NCI-H146 (cell line): ENCODE data around the gene KCNJ13.

Experiments
- DNase-seq: peaks from one replicate; lab custom pipeline; 2025; lab: John Stamatoyannopoulos, UW

Gene KCNJ13

DNA sequence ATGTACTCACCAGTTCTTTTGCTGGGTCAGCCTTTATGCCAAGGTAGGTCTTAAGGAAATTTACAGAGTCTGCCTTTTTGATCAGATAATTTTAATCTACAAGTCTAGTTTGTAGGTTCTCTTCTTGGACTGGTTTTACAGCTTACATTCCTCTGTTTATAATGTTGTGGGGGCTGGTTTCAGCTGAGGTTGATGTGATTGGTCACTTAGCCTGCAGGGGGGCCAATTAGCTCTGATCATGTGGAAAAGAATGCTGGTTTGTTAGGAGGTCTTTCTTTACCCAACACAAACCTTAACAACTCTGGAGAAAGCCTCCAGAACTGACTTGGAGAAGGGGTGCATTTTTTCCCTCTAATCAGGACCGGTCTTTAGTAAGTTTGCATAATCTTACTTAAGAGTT lies at the start of gene KCNJ13:
KCNJ13 (minus strand) TSS at position 131 of the 400 bp plus-strand sequence. CDS start 5,203 bp downstream, outside the sequence.
- no peak for DNase-seq

DNA sequence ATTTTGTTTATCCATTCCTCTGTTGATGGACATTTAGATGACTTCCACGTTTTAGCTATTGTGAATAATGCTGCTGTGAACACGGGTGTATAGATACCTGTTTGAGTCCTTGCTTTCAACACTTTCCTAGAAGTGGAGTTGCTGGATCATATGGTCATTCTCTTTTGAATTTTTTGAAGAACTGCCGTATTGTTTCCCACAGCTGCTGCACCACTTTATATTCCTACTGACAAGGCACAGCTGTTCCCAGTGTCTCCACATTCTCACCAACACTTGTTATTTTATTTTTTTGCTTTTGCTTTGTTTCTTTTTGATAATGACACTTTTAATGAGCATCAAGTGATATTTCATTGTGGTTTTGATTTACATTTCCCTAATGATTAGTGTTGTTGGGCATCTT lies 41.4 kb upstream of the KCNJ13 start:
- DNase-seq = no peak

- DNase-seq = no peak
These were observed 40.3 kb upstream of the KCNJ13 start for GRCh38 chr2:232816657-232817056.

GRCh38 chr2:232815569-232815968 lies 39.2 kb upstream of the KCNJ13 start:
- no peak for DNase-seq

- DNase-seq = no peak
These were observed 34.1 kb upstream of the KCNJ13 start for GRCh38 chr2:232810444-232810843.

DNA sequence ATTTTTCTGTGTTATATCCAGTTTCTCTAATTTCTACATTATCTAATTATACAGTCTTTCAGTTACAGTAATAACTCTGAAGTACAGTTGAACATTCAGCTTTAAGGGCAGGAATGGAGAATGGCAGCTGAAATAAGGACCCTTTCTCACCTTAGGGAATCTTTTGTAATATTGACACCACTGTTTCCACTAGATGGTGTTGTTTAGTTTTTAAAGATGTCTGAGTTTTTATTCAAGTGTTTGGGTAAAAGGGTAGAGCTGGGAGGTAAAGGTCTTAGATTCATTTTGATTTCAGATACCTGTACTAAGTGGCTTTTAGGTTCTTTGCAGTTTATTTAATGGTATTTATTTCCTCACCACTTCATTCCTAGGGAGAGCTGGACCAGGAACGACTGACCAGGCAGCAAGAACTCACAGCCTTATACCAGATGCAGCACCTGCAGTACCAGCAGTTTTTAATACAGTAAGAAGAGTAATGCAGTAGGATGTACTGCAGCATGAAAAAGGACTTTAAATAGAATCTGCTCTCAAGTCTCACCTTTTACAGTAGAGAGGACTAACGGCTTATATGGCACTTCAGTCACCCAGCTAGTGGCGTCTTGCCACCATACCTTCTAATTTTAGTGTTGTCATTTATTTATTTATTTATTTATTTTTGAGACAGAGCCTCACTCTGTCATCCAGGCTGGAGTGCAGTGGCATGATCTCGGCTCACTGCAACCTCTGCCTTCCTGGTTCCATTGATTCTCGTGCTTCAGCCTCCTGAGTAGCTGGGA lies 33.2 kb upstream of the KCNJ13 start:
- DNase-seq = no peak

DNA sequence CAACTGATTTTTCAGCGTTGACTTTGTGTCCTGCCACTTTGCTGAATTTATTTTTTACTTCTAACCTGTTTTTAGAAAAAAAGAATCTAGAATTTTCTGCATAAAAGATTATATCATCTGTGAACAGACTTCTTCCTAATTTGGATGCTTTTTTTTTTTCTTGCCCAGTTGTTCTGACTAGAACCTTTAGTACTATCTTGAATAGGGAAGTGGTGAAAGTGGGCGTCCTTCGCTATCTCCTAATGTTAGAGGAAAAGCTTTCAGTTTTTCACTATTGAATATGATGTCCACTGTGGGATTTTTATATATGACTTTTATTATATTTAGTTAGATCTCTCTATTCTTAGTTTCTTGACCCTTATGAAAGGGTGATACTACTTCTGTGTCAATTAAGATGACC lies 25.7 kb upstream of the KCNJ13 start:
- DNase-seq = no peak

GRCh38 chr2:232800166-232800565 lies 23.8 kb upstream of the KCNJ13 start:
- no peak for DNase-seq

GRCh38 chr2:232798187-232798586 lies 21.8 kb upstream of the KCNJ13 start:
- DNase-seq = no peak

- DNase-seq = no peak
These were observed 19.6 kb upstream of the KCNJ13 start for GRCh38 chr2:232795920-232796319.

DNA sequence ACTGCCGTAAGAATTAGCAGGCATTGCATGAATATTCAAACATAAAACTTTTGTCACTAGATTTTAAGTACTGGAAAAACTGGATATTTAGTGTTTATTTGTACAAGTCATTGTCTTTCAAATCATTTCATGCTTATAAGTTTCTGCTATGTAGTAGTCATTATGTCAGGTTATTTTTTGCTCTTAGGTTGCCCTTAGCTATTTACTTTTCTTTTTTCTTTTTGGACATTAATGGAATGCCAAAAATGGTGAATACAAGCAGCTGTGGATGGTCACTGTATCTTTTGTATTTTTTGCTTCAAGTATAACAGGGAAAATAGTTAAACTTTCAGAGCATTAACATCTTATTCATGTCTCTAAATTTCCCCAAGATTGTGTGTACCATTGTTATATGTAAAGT lies 18.6 kb upstream of the KCNJ13 start:
- DNase-seq = no peak

GRCh38 chr2:232793271-232793670 lies 16.9 kb upstream of the KCNJ13 start:
- no peak for DNase-seq

DNA sequence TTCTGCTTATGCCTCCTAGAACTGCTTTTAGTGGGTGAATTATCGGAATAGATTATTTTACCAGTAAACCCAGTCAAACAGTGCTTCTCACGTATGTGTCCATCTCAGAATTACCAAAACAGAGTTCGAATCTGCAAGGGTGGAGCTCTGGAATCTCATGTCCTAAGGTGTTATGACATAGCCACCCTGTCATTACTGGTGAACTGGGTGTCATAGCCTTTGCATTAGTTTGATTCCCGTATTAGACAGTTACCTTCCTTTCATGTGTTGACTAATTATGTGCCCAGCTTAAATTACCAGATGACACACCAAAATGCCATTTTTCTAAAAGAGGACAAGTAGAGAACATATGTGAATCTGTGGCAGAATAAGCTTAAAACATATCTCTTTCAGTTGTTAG lies 15.2 kb upstream of the KCNJ13 start:
- DNase-seq = no peak

DNA sequence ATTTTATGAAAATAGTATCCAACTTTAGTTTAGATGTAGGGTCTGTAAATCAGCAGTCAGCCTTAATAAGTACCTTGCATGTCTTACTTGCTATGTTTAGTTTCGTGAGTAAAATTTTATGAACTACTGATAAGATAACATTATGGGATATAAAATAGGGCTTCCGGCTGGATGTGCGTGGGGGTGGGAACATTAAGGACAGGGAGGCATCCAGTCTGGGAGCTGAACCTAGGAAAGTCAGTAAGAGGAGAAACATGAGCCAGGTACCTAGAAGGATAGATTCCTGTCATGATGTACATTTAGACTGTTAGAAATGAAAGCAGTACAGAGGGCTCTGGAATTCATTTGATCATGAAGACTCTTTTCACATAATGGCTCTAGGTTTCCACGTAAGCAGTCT lies 12.7 kb upstream of the KCNJ13 start:
- no peak for DNase-seq

GRCh38 chr2:232787806-232788205 lies 11.4 kb upstream of the KCNJ13 start:
- DNase-seq = no peak

- DNase-seq = no peak
These were observed 6.9 kb upstream of the KCNJ13 start for GRCh38 chr2:232783278-232783677.

GRCh38 chr2:232781765-232782164 lies 5.4 kb upstream of the KCNJ13 start:
- no peak for DNase-seq

- DNase-seq = no peak
These were observed 3.6 kb upstream of the KCNJ13 start for GRCh38 chr2:232779934-232780333.

DNA sequence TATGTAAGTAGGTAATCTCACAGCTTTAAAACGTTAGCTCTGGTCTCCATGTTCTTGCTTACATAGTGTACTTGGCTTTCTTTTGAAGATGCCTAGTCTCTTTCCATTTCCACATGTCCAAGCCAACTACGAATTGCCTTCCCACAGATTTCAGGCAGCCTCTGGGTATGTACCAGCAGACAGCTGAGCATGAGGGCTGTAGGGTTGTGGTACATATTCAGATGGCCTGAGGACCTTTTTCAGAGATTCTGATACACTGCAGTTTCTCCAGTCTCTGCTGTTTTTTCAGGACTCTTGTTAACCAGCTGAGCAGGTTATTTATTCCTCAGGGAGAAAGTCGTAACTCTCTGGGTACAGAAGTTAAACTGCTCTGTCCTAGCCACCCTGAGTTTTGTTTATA lies 3.1 kb upstream of the KCNJ13 start:
- no peak for DNase-seq

DNA sequence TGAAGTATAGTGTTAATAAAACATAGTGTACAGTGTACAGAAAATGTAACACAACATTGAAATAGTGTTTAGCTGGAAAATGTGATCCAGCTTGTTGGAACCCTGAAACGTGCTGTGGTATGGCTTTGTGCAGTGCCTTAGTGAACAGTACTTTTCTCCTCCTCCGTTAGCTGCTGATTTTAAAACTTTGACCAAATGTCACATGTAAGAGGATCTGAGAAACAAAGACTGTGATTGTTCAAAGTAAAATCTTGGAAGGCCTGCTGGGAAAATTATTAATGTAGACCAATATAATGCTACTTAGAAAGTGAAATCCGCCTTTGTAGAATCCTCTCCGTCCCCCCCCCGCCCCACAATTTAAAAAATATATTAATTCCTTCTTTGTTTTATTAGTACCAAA lies 911 bp upstream of the KCNJ13 start:
- DNase-seq = no peak

DNA sequence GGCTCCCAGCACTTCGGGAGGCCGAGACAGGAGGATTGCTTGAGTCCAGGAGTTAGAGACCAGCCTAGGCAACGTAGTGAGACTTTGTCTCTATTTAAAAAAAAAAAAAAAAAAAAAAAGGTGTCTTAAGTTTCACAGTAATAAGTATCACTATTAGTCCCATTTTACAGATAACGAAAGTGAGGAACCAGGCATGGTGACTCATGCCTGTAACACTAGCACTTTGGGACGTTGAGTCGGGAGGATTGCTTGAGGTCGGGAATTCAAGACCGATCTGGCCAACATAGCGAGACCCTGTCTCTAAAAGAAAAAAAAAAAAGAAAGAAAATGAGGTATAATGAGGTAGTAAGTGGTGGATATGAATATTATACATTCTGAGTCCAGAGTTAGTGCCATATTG lies 2.5 kb downstream of the KCNJ13 start:
- DNase-seq = no peak

DNA sequence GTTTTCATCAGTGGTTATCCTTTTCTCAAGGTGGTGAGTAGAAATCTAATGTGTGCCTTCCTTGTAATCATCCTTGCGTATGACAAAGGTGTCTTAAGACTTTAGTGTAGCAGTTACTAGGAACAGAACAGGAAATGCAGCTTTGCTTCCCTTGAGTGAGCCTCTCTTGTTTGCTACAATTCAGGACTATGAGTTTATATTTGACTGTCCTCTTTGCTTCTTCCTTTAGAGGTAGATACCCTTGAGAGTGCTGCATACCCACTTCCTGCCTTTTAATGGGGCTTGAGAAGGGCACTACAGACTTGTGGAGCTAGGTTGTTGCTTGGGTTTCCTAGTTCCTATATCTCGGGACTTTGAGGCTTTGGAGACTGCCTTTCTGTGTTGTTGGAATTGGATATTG lies 3.8 kb downstream of the KCNJ13 start:
- no peak for DNase-seq

DNA sequence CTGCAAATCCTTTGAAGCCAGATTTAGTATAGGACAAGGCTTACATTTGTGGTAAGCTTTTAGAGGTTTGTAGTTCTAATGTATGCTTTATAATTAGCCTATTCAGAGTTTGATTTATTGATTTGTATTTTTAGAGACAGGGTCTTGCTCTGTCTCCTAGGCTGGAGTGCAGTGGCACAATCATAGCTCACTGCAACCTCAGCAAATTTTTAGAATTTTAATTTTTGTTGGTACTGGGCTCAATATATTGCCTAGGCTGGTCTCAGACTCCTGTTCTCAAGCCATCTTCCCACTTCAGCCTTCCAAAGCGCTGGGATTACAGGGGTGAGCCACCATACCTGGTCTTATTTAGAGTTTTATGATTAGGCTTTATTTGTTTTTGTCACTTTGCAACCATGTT lies 4.5 kb downstream of the KCNJ13 start:
- no peak for DNase-seq

GRCh38 chr2:232770207-232770606 lies 6.2 kb downstream of the KCNJ13 start:
- DNase-seq = no peak
